Fibroblast of skin of right quadriceps (primary cell): Measurements from ENCODE around the gene ZNF672.

Experiments used
- DNase-seq: peaks from one replicate; pipeline ENCODE4 v3.0.0-alpha.2; 2013

Gene ZNF672

GRCh38 chr1:248891758-248892157, 53.7 kb downstream of the ZNF672 start:
- no peak for DNase-seq

- DNase-seq: no peak
These were observed 54.6 kb downstream of the ZNF672 start for GRCh38 chr1:248892590-248892989.

GRCh38 chr1:248894837-248895236, 56.8 kb downstream of the ZNF672 start:
- no peak for DNase-seq

DNA sequence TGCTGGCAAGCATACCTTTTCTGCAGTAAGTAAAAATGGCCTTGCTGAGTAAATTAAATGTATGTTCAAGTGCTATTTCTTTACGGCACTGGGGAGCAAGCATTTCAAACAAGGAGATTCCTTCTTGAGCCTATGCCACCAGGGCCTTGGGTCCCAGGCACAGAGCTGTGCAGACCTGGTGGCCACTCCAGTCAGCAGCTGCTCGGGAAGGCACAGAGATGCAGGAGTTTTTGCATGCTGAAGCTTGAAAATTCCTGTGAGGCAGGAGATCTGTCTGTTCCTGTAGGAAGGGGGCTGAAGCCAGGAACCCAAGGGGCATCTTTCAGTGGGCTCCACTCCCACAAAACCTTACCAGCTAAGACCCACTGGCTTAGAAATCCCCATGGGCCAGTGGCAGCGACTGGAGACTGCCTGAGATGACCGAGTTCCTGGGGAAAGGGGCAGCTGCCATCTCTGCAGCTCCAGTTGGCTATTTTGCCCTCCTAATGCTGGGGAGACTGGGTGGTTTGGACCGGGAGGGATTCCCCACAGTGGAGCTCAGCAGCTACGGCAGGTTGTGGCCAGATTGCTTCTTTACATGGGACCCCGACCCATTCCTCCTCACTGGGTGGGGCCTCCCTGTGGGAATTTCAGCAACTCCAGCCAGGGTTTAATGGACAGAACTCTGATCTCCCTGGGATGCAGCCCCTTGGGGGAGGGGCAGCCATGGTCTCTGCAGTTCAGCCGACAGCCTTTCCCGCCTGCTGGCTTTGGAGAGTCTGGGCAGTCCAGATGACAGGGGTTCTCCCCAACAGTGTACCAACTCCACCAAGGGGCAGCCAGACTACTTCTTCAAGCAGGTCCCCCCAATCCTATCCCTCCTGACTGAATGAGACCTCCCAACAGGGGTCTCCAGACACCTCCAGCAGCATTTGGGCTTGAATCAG, 59.7 kb downstream of the ZNF672 start:
- no peak for DNase-seq
